HEK293T (cell line): ENCODE results near the gene TMEM117.

Experiments
- CTCF ChIA-PET: fragments of 350-600 bp; formaldehyde crosslinking; extraction: SDS; loops from one replicate; lab custom pipeline; 2021; ENCODE audit warnings: antibody characterized with exemption, inconsistent platforms; lab: Yijun Ruan, JAX
- POLR2A ChIA-PET: fragments of 350-600 bp; formaldehyde crosslinking; extraction: SDS; loops from one replicate; lab custom pipeline; 2020; ENCODE audit warnings: antibody characterized with exemption, inconsistent platforms; lab: Yijun Ruan, JAX
- DNase-seq: peaks from one replicate; pipeline ENCODE4 v3.0.0; 2012; ENCODE audit warnings: mixed read lengths; ENCODE audit errors: extremely low spot score
- ARNT ChIP-seq: fragments of 450-650 bp; IDR thresholded peaks from 2 replicates; pipeline ENCODE4 v1.6.1; 2017; ENCODE audit warnings: mild to moderate bottlenecking
- BHLHE40 ChIP-seq: fragments of 450-650 bp; IDR thresholded peaks from 2 replicates; pipeline ENCODE4 v1.6.1; 2016; ENCODE audit warnings: mild to moderate bottlenecking, moderate library complexity, borderline replicate concordance
- CTBP1 ChIP-seq: fragments of 450-650 bp; IDR thresholded peaks from 2 replicates; pipeline ENCODE4 v1.6.1; 2016; ENCODE audit warnings: borderline replicate concordance
- ELF4 ChIP-seq: fragments of 450-650 bp; IDR thresholded peaks from 2 replicates; pipeline ENCODE4 v1.6.1; 2017; ENCODE audit warnings: antibody characterized with exemption
- FOXA1 ChIP-seq: fragments of 450-650 bp; IDR thresholded peaks from 2 replicates; pipeline ENCODE4 v1.6.1; 2016; ENCODE audit warnings: mild to moderate bottlenecking
- FOXK2 ChIP-seq: fragments of 450-650 bp; IDR thresholded peaks from 2 replicates; pipeline ENCODE4 v1.6.1; 2016; ENCODE audit warnings: mild to moderate bottlenecking
- FOXM1 ChIP-seq: fragments of 450-650 bp; IDR thresholded peaks from 2 replicates; pipeline ENCODE4 v1.6.1; 2017; ENCODE audit warnings: mild to moderate bottlenecking, borderline replicate concordance
- HDGF ChIP-seq: fragments of 450-650 bp; IDR thresholded peaks from 2 replicates; pipeline ENCODE4 v1.6.1; 2017; ENCODE audit warnings: antibody characterized with exemption, borderline replicate concordance
- L3MBTL2 ChIP-seq: fragments of 450-650 bp; conservative IDR thresholded peaks from 2 replicates; pipeline ENCODE4 v1.6.1; 2016; ENCODE audit warnings: mild to moderate bottlenecking
- LEF1 ChIP-seq: fragments of 450-650 bp; IDR thresholded peaks from 2 replicates; pipeline ENCODE4 v1.6.1; 2017; ENCODE audit warnings: mild to moderate bottlenecking, borderline replicate concordance
- NFRKB ChIP-seq: fragments of 450-650 bp; IDR thresholded peaks from 2 replicates; pipeline ENCODE4 v1.6.1; 2016; ENCODE audit warnings: mild to moderate bottlenecking, moderate library complexity
- PKNOX1 ChIP-seq: fragments of 450-650 bp; IDR thresholded peaks from 2 replicates; pipeline ENCODE4 v1.6.1; 2016
- SP1 ChIP-seq: fragments of 450-650 bp; IDR thresholded peaks from 2 replicates; pipeline ENCODE4 v1.6.1; 2017
- SUZ12 ChIP-seq: fragments of 450-650 bp; IDR thresholded peaks from 2 replicates; pipeline ENCODE4 v1.6.1; 2016; ENCODE audit warnings: mild to moderate bottlenecking
- TARDBP ChIP-seq: fragments of 450-650 bp; IDR thresholded peaks from 2 replicates; pipeline ENCODE4 v1.6.1; 2016
- ZNF384 ChIP-seq: fragments of 450-650 bp; IDR thresholded peaks from 2 replicates; pipeline ENCODE4 v1.6.1; 2016

Gene TMEM117

GRCh38 chr12:43912859-43913258 lies 77.0 kb downstream of the TMEM117 start:
- ChIA-PET POLR2A (no interaction called here), CTCF (no interaction called here)
- no peak for DNase-seq
- TF ChIP-seq HDGF (no peak), CTBP1 (no peak), SUZ12 (no peak), FOXA1 (no peak), FOXM1 (no peak), NFRKB (no peak), BHLHE40 (no peak), TARDBP (no peak), L3MBTL2 (no peak), LEF1 (no peak), PKNOX1 (no peak)

- ChIA-PET CTCF (no interaction called here), POLR2A (no interaction called here)
- no peak for DNase-seq
- TF ChIP-seq BHLHE40, result no peak
- TF ChIP-seq HDGF, result no peak
- no peak for TF ChIP-seq ELF4
- no peak for TF ChIP-seq FOXK2
- TF ChIP-seq LEF1, result no peak
- TF ChIP-seq FOXA1, result no peak
- TF ChIP-seq PKNOX1, result no peak
- no peak for TF ChIP-seq FOXM1
- TF ChIP-seq L3MBTL2, result no peak
- TF ChIP-seq ZNF384, result no peak
- TF ChIP-seq CTBP1, result no peak
- no peak for TF ChIP-seq ARNT
- no peak for TF ChIP-seq NFRKB
- TF ChIP-seq SUZ12, result no peak
- no peak for TF ChIP-seq SP1
Measured at GRCh38 chr12:43914391-43914790, 78.5 kb downstream of the TMEM117 start.

- no peak for TF ChIP-seq L3MBTL2
- CTCF ChIA-PET, result no interaction called here
- POLR2A ChIA-PET, result no interaction called here
Measured at GRCh38 chr12:43914923-43915468, 79.1 kb downstream of the TMEM117 start.

GRCh38 chr12:43917896-43918295 lies 82.0 kb downstream of the TMEM117 start:
- DNase-seq, result no peak
- CTCF ChIA-PET, result no interaction called here
- TF ChIP-seq NFRKB (no peak), ZNF384 (no peak), SUZ12 (no peak), L3MBTL2 (no peak), ELF4 (no peak), TARDBP (no peak), FOXA1 (no peak), PKNOX1 (no peak), LEF1 (no peak), HDGF (no peak), BHLHE40 (no peak), SP1 (no peak), FOXM1 (no peak), CTBP1 (no peak), ARNT (no peak), FOXK2 (no peak)
- POLR2A ChIA-PET, result no interaction called here

More at GRCh38 chr12:43914923-43915468, 79.1 kb downstream of the TMEM117 start:
- DNase-seq, result peak; percentile 12

GRCh38 chr12:43921666-43922337 lies 85.9 kb downstream of the TMEM117 start:
- DNase-seq, result no peak
- ChIA-PET CTCF (no interaction called here), POLR2A (no interaction called here)
- no peak for TF ChIP-seq NFRKB
- TF ChIP-seq HDGF, result no peak
- TF ChIP-seq CTBP1, result no peak
- TF ChIP-seq FOXA1, result no peak
- TF ChIP-seq SUZ12, result no peak
- TF ChIP-seq PKNOX1, result no peak
- TF ChIP-seq TARDBP, result no peak
- no peak for TF ChIP-seq ELF4
- no peak for TF ChIP-seq ZNF384

GRCh38 chr12:43930032-43930431 lies 94.2 kb downstream of the TMEM117 start:
- DNase-seq, result no peak
- TF ChIP-seq LEF1, result no peak
- TF ChIP-seq FOXK2, result no peak
- TF ChIP-seq ARNT, result no peak
- TF ChIP-seq L3MBTL2, result no peak
- no peak for TF ChIP-seq HDGF
- no peak for TF ChIP-seq PKNOX1
- no peak for TF ChIP-seq NFRKB
- no peak for TF ChIP-seq FOXA1
- TF ChIP-seq ZNF384, result no peak
- no peak for TF ChIP-seq TARDBP
- no peak for TF ChIP-seq ELF4
- TF ChIP-seq SP1, result no peak
- no peak for TF ChIP-seq SUZ12
- TF ChIP-seq BHLHE40, result no peak
- TF ChIP-seq FOXM1, result no peak
- TF ChIP-seq CTBP1, result no peak
- ChIA-PET CTCF (no interaction called here), POLR2A (no interaction called here)
